ENCODE data around the gene MOGAT1. TPM values are rescaled to one million over a fixed set of nuclear protein-coding genes. Genes with fewer than 3 reads are reported as not detected.

The MOGAT1 gene
- polyA plus RNA-seq, 6 donors from 2014 or later = not detected

DNA sequence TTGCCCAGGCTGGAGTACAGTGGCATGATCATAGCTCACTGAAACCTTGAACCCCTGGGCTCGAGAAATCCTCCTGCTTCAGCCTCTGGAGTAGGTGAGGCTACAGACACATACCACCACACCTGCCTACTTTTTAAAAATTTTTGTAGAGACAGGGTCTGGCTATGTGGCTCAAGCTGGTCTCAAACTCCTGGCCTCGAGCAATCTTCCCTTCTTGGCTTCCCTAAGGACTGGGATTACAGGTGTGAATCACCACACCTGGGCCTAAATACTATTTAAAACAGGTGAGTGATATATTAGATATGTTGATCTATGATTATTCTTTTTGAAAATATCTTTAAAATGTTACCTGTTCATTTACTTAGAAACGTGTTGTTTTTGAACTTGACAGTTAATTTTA, 57.2 kb downstream of the MOGAT1 start:
- no peak for ATAC-seq (ENCODE audit: low read depth in 2 of 2)

DNA sequence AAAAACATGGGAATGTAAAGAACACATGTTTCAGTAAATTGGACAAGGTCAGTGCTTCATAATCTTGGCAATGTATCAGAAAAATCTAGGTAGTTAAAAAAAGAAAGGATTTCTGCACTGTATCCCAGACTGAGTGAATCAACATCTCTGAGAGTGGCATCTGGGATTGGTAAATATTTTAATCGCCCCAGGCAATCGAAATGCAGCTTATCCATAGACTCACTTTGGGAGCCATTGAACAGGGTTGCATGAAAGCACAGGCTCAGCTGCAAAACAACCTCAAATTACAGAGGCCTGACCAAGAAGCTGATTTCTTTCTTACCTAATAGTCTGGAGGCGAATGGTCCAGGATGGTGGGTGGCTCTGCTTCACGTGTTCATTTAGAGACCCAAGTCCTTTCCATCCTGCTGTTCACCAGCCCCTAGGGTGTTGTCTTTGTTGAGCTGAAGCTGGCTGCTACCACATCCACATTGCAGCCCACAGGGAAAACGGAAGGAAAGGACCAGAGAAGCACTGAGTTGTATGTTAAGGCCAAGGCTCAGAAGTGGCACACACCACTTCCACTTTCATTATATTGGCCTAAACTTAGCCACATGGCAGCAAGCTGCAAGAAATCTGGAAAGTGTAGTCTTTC, 59.0 kb downstream of the MOGAT1 start:
- peaks cover 0 to 5% of the 10 kb centered on the region in 2 donors for H3K36me3 Mint-ChIP-seq
- peak overlapping the region in 4 of 8 donors; percentile 9 to 42 (median 24) for H3K4me3 Mint-ChIP-seq
- no peaks in the 10 kb centered on the region for H3K27me3 Mint-ChIP-seq
- H3K4me1 Mint-ChIP-seq = peaks cover 4 to 9% (median 4%) of the 10 kb centered on the region in 3 donors
- DNase-seq (no peak), ATAC-seq (ENCODE audit: low read depth in 2 of 2) (peak in 1 of 2 donors; percentile 61)
- H3K27ac Mint-ChIP-seq = peak overlapping the region in 3 of 6 donors; percentile 34 to 72 (median 63)
- H3K9me3 Mint-ChIP-seq = peaks cover 0 to 3% (median 0%) of the 10 kb centered on the region in 7 donors

More for the DNA sequence above, 57.2 kb downstream of the MOGAT1 start:
- no peak for DNase-seq
- H3K9me3 Mint-ChIP-seq = peaks cover 0 to 3% (median 0%) of the 10 kb centered on the region in 7 donors
- peaks cover 0 to 5% of the 10 kb centered on the region in 2 donors for H3K36me3 Mint-ChIP-seq
- H3K4me3 Mint-ChIP-seq = no peak overlapping the region
- H3K4me1 Mint-ChIP-seq = peaks cover 4 to 9% (median 4%) of the 10 kb centered on the region in 3 donors
- H3K27ac Mint-ChIP-seq = no peak overlapping the region
- H3K27me3 Mint-ChIP-seq = no peaks in the 10 kb centered on the region

- peak overlapping the region in 1 of 6 donors; percentile 34 for H3K27ac Mint-ChIP-seq
- H3K9me3 Mint-ChIP-seq = peaks cover 0 to 3% (median 0%) of the 10 kb centered on the region in 7 donors
- no peaks in the 10 kb centered on the region for H3K27me3 Mint-ChIP-seq
- no peak overlapping the region for H3K4me3 Mint-ChIP-seq
- peaks cover 4 to 9% (median 4%) of the 10 kb centered on the region in 3 donors for H3K4me1 Mint-ChIP-seq
- ATAC-seq (ENCODE audit: low read depth in 2 of 2) (no peak), DNase-seq (no peak)
- H3K36me3 Mint-ChIP-seq = peaks cover 0 to 5% of the 10 kb centered on the region in 2 donors
Measured at GRCh38 chr2:222731201-222731621, 59.8 kb downstream of the MOGAT1 start.

DNA sequence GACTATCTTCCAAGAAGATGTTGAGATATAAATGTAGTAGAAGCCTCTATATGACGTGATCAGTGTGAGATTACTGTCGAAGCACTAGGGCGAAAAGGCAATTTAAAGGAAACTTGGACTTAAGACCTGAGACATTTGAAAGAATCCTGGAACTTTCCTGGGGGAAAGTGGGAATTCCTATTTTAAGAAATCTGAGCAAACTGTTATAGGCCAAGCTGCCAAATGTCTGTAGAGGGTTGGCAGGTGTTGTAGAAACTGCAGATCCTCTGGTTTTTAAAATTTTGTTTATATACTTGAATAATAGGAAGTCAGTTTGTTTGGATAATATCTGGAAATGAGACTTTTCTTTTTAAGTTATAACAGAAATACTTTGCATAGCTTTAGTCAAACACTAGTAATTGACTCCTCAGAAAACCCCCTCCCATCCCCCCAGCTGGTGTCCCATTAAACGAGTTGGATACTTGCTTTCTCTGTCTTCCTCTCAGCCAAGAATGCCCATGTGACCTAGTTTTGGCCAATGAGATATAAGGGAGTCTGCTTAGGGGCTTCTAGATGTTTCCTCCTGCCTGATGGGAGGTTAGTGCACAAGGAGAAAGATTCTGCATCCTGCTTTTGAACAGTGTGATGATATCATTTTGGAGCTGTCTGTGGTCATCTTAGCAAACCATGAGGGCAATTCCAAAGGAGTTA, 61.2 kb downstream of the MOGAT1 start:
- Mint-ChIP-seq H3K36me3 (peaks cover 0 to 5% of the 10 kb centered on the region in 2 donors), H3K27me3 (peaks cover 0 to 10% (median 10%) of the 10 kb centered on the region in 3 donors), H3K9me3 (peaks cover 0 to 3% (median 0%) of the 10 kb centered on the region in 7 donors), H3K4me1 (peaks cover 4 to 9% (median 4%) of the 10 kb centered on the region in 3 donors), H3K4me3 (no peak overlapping the region), H3K27ac (no peak overlapping the region)
- DNase-seq (no peak), ATAC-seq (ENCODE audit: low read depth in 2 of 2) (no peak)

GRCh38 chr2:222733470-222733845, 62.0 kb downstream of the MOGAT1 start:
- Mint-ChIP-seq H3K4me3 (no peak overlapping the region), H3K27ac (peak overlapping the region in 1 of 6 donors; percentile 34), H3K4me1 (peaks cover 4 to 9% (median 4%) of the 10 kb centered on the region in 3 donors), H3K9me3 (peaks cover 0 to 3% (median 0%) of the 10 kb centered on the region in 7 donors), H3K36me3 (peaks cover 0 to 5% of the 10 kb centered on the region in 2 donors), H3K27me3 (peaks cover 3 to 13% (median 12%) of the 10 kb centered on the region in 3 donors)
- DNase-seq (no peak), ATAC-seq (ENCODE audit: low read depth in 2 of 2) (no peak)

DNA sequence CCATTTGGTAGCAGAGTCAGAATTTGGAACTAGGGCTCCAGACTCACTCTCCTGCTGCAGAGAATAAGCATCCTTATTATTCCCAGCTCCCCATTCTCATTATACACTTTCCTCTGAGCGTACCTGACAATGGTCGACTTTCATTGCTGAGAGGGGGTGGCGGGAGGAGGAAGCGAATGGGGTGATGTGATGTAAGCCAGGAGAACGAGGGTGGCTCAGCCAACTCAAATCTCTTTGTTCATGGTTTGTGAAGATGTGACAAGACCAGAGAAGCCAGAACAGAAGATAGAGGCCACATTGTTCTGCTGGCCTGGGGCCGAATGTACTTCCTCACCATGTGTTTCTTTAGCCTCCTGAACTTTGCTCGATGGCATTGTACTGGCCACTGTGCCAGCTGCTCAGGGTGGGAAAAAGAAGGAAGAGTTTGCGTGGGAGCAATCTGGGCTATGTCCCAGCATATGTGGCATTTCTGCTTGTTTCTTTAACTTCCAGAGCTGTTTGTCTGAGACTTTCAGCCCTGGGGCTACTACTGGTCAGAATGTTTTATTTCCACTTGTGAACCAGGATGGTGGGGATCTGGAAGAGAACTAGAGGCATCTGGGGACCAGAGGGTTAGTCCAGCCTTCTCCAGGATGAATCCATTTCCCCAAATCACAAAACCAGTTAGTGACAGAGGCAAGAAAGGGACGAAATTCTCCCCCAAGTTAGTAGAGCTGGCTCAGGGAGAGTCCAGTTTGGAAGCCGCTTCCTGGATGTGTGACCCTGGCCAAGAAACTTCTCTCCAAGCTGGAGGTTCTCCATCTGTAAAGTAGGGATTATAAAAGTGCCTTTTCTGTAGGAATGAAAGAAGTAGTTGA, 62.6 kb downstream of the MOGAT1 start:
- Mint-ChIP-seq H3K4me1 (peaks cover 4 to 9% (median 4%) of the 10 kb centered on the region in 3 donors), H3K9me3 (peaks cover 0 to 3% (median 0%) of the 10 kb centered on the region in 7 donors), H3K27ac (peak overlapping the region in 1 of 6 donors; percentile 34), H3K36me3 (peaks cover 0 to 5% of the 10 kb centered on the region in 2 donors), H3K27me3 (peaks cover 4 to 13% (median 12%) of the 10 kb centered on the region in 3 donors), H3K4me3 (no peak overlapping the region)
- ATAC-seq (ENCODE audit: low read depth in 2 of 2) (no peak), DNase-seq (no peak)

- Mint-ChIP-seq H3K27ac (no peak overlapping the region), H3K9me3 (peaks cover 0 to 3% (median 0%) of the 10 kb centered on the region in 7 donors), H3K36me3 (peaks cover 0 to 5% of the 10 kb centered on the region in 2 donors), H3K27me3 (peaks cover 4 to 13% (median 12%) of the 10 kb centered on the region in 3 donors), H3K4me1 (peaks cover 4 to 9% (median 4%) of the 10 kb centered on the region in 3 donors), H3K4me3 (no peak overlapping the region)
- DNase-seq = no peak
- ATAC-seq (ENCODE audit: low read depth in 2 of 2) = no peak
Measured at GRCh38 chr2:222734703-222735014, 63.2 kb downstream of the MOGAT1 start.

DNA sequence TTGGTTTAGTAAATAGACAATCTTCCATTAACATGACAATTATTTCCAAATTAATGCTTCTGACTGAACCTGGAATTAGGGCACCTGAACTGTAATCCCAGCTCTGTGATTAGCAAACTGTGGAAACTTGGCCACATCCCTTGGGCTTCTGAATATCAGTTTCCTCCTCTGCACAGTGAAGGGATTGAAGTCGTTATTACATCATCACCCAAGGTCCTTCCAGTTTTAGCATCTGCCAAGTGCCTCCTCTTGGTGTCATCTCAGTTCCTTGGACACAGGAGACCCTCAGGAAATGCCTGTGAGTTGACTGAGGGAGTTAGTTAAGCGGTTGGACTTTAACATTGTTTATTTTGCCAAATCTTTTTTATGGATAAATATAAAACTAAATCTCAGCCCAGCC, 64.8 kb downstream of the MOGAT1 start:
- Mint-ChIP-seq H3K36me3 (no peaks in the 10 kb centered on the region), H3K27ac (no peak overlapping the region), H3K27me3 (peaks cover 7 to 13% (median 12%) of the 10 kb centered on the region in 3 donors), H3K4me1 (no peaks in the 10 kb centered on the region), H3K4me3 (no peak overlapping the region), H3K9me3 (peaks cover 0 to 2% (median 0%) of the 10 kb centered on the region in 7 donors)
- ATAC-seq (ENCODE audit: low read depth in 2 of 2) (no peak), DNase-seq (no peak)

- no peak overlapping the region for H3K27ac Mint-ChIP-seq
- no peak for ATAC-seq (ENCODE audit: low read depth in 2 of 2)
- DNase-seq = no peak
- H3K4me1 Mint-ChIP-seq = no peaks in the 10 kb centered on the region
- no peaks in the 10 kb centered on the region for H3K36me3 Mint-ChIP-seq
- H3K9me3 Mint-ChIP-seq = no peaks in the 10 kb centered on the region
- H3K4me3 Mint-ChIP-seq = no peak overlapping the region
- peaks cover 7 to 13% (median 12%) of the 10 kb centered on the region in 3 donors for H3K27me3 Mint-ChIP-seq
Measured at GRCh38 chr2:222736924-222737323, 65.5 kb downstream of the MOGAT1 start.

DNA sequence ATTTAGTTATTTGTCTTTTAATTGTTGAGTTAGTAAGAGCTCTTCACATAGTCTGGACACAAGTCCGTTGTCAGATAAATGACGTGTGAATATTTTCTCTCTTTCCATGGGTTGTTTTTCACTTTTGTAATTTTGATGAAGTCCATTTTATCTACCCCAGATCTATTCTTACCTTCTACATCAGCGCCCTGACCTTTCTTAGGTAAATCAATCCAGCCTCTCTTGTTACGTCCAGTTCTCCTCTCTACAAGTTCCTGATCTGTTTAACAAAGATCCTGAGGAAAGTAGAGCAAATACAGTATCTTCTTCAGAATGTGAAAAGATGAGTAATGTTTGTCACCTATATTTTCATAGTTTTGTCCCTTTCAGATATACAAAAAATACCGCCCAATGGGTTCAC, 66.9 kb downstream of the MOGAT1 start:
- no peak for ATAC-seq (ENCODE audit: low read depth in 2 of 2)
- no peak overlapping the region for H3K27ac Mint-ChIP-seq

DNA sequence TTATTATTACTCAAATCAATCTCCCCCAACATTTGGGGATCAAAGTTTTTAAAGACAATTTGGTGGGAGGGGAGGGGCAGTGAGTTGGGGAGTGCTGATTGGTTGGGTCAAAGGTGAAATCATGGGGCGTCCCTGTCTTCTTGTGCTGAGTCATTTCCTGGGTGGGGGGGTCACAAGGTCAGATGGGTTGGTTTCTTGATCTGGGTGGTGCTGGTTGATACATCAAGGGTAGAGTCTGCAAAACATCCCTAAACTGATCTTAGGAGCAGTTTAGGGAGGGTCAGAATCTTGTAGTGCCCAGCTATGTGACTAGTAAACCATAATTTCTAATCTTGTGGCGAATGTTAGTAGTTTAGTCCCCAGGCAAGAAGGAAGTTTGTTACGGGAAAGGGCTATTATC, 67.4 kb downstream of the MOGAT1 start:
- peaks cover 10 to 23% (median 20%) of the 10 kb centered on the region in 3 donors for H3K27me3 Mint-ChIP-seq
- ATAC-seq (ENCODE audit: low read depth in 2 of 2) = no peak
- no peak overlapping the region for H3K4me3 Mint-ChIP-seq
- H3K27ac Mint-ChIP-seq = no peak overlapping the region
- H3K9me3 Mint-ChIP-seq = no peaks in the 10 kb centered on the region
- peaks cover 0 to 8% (median 5%) of the 10 kb centered on the region in 3 donors for H3K4me1 Mint-ChIP-seq
- no peak for DNase-seq
- H3K36me3 Mint-ChIP-seq = no peaks in the 10 kb centered on the region

More for the DNA sequence above, 66.9 kb downstream of the MOGAT1 start:
- no peaks in the 10 kb centered on the region for H3K36me3 Mint-ChIP-seq
- H3K9me3 Mint-ChIP-seq = no peaks in the 10 kb centered on the region
- DNase-seq = no peak
- peaks cover 9 to 18% (median 16%) of the 10 kb centered on the region in 3 donors for H3K27me3 Mint-ChIP-seq
- no peak overlapping the region for H3K4me3 Mint-ChIP-seq
- H3K4me1 Mint-ChIP-seq = peaks cover 0 to 3% (median 2%) of the 10 kb centered on the region in 3 donors

DNA sequence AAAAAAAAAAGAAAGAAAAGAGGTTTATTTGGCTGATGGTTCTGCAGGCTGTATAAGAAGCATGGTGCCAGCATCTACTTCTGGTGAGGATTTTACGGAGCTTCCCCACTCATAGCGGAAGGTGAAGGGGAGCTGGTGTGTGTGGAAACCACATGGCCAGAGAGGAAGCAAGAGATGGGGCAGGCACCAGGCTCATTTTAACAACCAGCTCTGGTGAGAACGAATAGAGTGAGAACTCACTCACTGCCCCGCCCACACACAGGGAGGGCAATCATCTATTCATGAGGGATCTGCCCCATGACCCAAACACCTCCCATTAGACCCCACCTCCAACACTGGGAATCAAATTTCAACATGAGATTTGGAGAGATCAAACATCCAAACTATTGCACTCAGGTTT, 68.5 kb downstream of the MOGAT1 start:
- no peaks in the 10 kb centered on the region for H3K9me3 Mint-ChIP-seq
- peaks cover 10 to 24% (median 20%) of the 10 kb centered on the region in 3 donors for H3K27me3 Mint-ChIP-seq
- no peaks in the 10 kb centered on the region for H3K36me3 Mint-ChIP-seq
- no peak overlapping the region for H3K27ac Mint-ChIP-seq
- DNase-seq (no peak), ATAC-seq (ENCODE audit: low read depth in 2 of 2) (no peak)
- H3K4me1 Mint-ChIP-seq = peaks cover 0 to 8% (median 5%) of the 10 kb centered on the region in 3 donors
- no peak overlapping the region for H3K4me3 Mint-ChIP-seq

- H3K4me3 Mint-ChIP-seq = peak overlapping the region in 1 of 8 donors; percentile 40
- no peaks in the 10 kb centered on the region for H3K9me3 Mint-ChIP-seq
- H3K4me1 Mint-ChIP-seq = peaks cover 0 to 8% (median 5%) of the 10 kb centered on the region in 3 donors
- DNase-seq (no peak), ATAC-seq (ENCODE audit: low read depth in 2 of 2) (no peak)
- H3K27me3 Mint-ChIP-seq = peaks cover 9 to 12% (median 9%) of the 10 kb centered on the region in 3 donors
- H3K36me3 Mint-ChIP-seq = no peaks in the 10 kb centered on the region
- peak overlapping the region in 1 of 6 donors; percentile 40 for H3K27ac Mint-ChIP-seq
Measured at GRCh38 chr2:222743251-222743812, 71.9 kb downstream of the MOGAT1 start.

Measured in naive B cell (primary cell).